GM18909 (cell line): ENCODE data around the gene SUMO3.

Source experiments
- ATAC-seq: cut with Tn5 transposase; IDR thresholded peaks from one replicate; pipeline ENCODE4 v1.9.1; 2021; ENCODE audit warnings: mild to moderate bottlenecking; ENCODE audit not compliant: unreplicated experiment, poor library complexity

SUMO3 gene

DNA sequence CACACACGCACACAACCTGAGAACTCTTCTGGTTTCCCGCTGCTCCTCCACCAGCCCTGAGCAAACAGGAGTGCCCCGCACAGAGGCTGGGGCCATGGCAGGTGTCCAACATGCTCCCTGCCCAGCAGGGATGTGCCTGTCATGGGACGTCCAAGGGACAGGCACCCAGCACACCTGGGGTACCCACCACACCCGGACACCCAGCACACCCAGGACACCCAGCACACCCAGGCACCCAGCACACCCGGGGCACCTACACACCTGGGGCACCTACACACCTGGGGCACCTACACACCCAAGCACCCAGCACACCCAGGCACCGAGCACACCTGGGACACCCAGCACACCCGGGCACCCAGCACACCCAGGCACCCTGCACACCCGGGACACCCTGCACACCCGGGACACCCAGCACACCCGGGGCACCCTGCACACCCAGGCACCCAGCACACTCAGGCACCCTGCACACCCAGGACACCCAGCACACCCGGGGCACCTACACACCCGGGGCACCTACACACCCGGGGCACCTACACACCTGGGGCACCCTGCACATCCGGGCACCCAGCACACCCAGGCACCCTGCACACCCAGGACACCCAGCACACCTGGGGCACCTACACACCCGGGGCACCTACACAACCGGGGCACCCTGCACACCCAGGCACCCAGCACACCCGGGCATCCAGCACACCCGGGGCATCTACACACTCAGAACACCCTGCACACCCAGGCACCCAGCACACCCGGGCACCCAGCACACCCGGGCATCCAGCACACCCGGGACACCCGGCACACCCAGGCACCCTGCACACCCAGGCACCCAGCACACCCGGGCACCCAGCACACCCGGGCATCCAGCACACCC lies 54.2 kb downstream of the SUMO3 start:
- ATAC-seq: no peak

DNA sequence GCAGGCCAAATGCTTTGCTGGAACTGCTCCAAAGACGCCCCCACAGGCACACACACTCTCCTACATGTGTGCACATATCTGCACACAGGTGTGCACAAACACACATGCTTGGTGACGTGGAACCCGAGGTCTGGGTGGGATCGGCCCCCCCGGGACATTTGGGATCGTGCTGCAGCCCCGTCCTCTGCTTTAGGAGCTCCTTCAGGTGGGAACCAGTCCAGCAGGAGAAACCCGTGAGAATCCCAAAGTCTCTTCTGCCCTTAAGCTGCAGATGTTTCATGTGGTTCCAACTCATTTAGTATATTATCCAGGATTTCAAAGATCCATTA lies 54.8 kb downstream of the SUMO3 start:
- no peak for ATAC-seq

- ATAC-seq: no peak
Observed at GRCh38 chr21:44762221-44763049, 55.4 kb downstream of the SUMO3 start.

- ATAC-seq: no peak
Observed at GRCh38 chr21:44761747-44762208, 56.1 kb downstream of the SUMO3 start.

- no peak for ATAC-seq
Observed at GRCh38 chr21:44761011-44761729, 56.7 kb downstream of the SUMO3 start.

- ATAC-seq: no peak
Observed at GRCh38 chr21:44760376-44760775, 57.5 kb downstream of the SUMO3 start.

DNA sequence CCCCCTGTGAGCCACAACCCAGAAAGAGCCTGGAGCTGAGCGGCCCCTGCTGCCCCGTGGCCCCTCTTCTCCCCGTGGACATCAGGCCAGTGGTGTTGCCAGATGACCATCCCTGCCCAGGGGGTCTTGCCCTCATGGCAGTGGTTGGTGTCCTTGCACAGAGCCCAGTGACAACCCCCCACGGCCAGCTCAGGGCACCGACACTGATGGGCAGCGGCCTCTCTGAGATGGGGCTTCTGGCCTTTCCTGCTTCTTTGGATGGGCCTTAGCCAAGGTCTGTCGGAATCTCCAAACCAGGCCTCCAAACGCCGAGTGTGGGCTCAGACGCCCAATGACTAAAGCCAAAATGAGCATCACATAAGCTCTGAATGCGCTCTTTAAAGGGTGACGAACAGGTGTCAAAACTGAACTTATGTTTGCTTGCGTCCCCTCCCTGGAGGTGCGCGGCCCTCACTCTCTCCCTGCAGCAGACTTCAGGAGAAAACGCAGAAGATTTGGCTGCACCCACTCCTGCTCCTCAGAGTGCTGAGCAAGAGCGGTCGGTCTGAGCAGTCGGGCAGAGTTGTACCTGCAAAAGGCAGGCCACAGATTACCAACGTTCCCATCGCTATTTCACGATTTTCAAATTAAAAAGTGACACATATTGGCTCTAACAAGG lies 58.1 kb downstream of the SUMO3 start:
- no peak for ATAC-seq

DNA sequence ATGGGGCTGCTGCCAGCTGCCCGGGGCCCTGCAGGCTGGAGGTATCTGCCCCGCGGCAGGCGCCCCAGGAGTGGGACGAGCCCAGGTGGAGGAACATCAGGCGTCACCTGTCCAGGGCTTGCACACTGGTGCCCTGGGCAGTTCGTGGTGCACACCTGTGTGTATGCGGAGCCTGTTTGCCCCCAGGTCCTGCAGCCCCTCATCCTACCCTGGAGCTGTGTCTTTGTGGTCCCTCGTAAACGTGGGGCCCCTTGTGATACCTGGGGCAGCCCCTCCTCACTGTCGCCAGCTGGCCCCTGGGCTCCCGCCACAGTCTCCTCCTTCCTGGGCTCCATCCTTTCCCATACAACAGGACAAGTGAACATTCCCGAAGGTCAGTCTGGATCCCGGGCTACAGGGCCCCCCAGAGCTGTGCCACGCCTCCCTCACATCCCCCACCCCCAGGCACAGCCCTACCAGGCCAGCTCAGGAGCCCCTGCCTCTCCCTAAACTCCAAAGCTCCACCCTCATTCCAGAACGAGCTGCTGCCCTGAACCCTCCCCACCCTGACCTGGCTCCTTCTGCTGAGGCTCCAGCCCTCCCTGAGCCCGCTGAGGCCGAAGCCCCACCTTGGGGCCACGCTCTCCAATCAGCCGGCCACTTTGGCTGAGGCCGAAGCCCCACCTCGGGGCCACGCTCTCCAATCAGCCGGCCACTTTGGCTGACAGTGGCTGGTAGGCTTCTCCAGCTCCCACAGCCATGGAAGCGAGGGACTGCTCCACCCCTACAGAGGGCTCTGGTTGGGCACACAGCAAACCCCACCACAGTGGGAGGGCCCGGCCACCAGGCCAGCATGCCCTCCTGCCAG lies 58.9 kb downstream of the SUMO3 start:
- ATAC-seq: no peak

DNA sequence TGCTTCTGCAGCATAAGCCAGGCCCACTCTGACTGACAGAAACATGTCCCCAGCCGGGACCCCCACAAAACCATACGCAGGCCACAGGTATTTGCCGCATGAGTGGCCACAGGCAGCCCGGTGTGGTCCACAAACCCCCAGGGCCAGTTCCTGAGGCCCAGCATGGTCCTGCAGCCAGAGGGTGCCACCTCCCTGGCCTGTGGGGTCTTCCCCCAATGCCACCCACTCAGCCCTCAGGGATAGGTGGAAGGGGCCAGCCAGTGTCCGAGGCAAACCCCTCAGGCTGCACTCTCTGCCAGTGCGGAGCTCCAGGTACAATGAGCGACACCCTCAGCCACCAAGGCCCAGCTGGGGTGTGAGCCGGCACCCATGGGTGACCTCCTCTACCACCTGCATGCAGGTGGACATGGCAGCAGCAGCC lies 59.7 kb downstream of the SUMO3 start:
- ATAC-seq: no peak

GRCh38 chr21:44757731-44758130 lies 60.1 kb downstream of the SUMO3 start:
- ATAC-seq: no peak

- ATAC-seq: no peak
Observed at GRCh38 chr21:44756423-44757185, 61.3 kb downstream of the SUMO3 start.
